SK-N-SH (cell line): ENCODE data around the gene ANKRD11.

Source experiments
- EP300 ChIP-seq, 2 experiments: IDR thresholded peaks; 2 replicates each; pipeline versions ENCODE4 v1.4.0 to v1.6.1; 2012; ENCODE audit warnings: borderline replicate concordance in 1 of 2, low read depth in 1 of 2, low read length in 1 of 2
- EZH2phosphoT487 ChIP-seq: fragments of 200-600 bp; sonication (generic); IDR thresholded peaks from 2 replicates; pipeline ENCODE4 v1.6.1; 2017; ENCODE audit warnings: low read depth, mixed run types, mild to moderate bottlenecking, antibody characterized with exemption, moderate library complexity, borderline replicate concordance
- FOSL2 ChIP-seq: IDR thresholded peaks from 2 replicates; pipeline ENCODE4 v1.4.0; 2012; ENCODE audit warnings: low read depth, mild to moderate bottlenecking, moderate library complexity, borderline replicate concordance
- FOXJ3 ChIP-seq: sonication (generic); formaldehyde crosslinking; IDR thresholded peaks from 2 replicates; pipeline ENCODE4 v1.5.1; 2020; ENCODE audit warnings: mild to moderate bottlenecking, missing genetic modification reagents
- JUND ChIP-seq: IDR thresholded peaks from 2 replicates; pipeline ENCODE4 v1.4.0; 2012
- NRF1 ChIP-seq: IDR thresholded peaks from 2 replicates; pipeline ENCODE4 v1.6.1; 2012; ENCODE audit warnings: low read depth, mild to moderate bottlenecking, low read length
- POLR2AphosphoS5 ChIP-seq: IDR thresholded peaks from 2 replicates; pipeline ENCODE4 v1.6.1; 2012; ENCODE audit warnings: low read depth, low read length
- RFX5 ChIP-seq: IDR thresholded peaks from 2 replicates; pipeline ENCODE4 v1.6.1; 2012; ENCODE audit warnings: mild to moderate bottlenecking, improper control_type of control experiment, low read length
- SIN3A ChIP-seq: IDR thresholded peaks from 2 replicates; pipeline ENCODE4 v1.6.1; 2012; ENCODE audit warnings: low read depth, mild to moderate bottlenecking, low read length, moderate library complexity, borderline replicate concordance
- TF ChIP-seq, protein P1 (sequence below): fragments of 200-600 bp; sonication (generic); IDR thresholded peaks from 2 replicates; pipeline ENCODE4 v1.6.1; 2017; ENCODE audit warnings: antibody characterized with exemption, mild to moderate bottlenecking, moderate library complexity
- TF ChIP-seq, protein P2 (sequence below): fragments of 150-350 bp; IDR thresholded peaks from 2 replicates; pipeline ENCODE4 v1.6.1; 2017; ENCODE audit warnings: antibody characterized with exemption, low read length, low read depth, borderline replicate concordance
- TF ChIP-seq, protein P3 (sequence below): IDR thresholded peaks from 2 replicates; pipeline ENCODE4; 2012

DNA sequence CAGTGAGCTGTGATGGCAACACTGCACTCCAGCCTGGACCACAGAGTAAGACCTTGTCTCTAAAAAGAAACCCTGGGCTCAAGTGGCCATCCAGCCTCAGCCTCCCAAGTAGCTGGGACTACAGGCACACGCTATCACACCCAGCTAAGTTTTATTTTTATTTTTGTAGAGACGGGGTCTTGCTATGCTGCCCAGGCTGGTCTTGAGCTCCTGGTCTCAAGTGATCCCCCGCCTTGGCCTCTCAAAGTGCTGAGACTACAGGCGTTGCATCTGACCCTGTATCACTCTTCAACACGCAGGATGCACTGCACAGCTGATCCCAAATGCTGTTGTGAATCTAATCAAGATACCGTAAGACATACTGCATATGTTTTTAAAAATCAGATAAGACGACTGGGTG lies 23.0 kb downstream of the ANKRD11 start:
- TF ChIP-seq, protein P1, sequence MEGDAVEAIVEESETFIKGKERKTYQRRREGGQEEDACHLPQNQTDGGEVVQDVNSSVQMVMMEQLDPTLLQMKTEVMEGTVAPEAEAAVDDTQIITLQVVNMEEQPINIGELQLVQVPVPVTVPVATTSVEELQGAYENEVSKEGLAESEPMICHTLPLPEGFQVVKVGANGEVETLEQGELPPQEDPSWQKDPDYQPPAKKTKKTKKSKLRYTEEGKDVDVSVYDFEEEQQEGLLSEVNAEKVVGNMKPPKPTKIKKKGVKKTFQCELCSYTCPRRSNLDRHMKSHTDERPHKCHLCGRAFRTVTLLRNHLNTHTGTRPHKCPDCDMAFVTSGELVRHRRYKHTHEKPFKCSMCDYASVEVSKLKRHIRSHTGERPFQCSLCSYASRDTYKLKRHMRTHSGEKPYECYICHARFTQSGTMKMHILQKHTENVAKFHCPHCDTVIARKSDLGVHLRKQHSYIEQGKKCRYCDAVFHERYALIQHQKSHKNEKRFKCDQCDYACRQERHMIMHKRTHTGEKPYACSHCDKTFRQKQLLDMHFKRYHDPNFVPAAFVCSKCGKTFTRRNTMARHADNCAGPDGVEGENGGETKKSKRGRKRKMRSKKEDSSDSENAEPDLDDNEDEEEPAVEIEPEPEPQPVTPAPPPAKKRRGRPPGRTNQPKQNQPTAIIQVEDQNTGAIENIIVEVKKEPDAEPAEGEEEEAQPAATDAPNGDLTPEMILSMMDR: no peak
- TF ChIP-seq RFX5 (no peak), NRF1 (no peak), FOXJ3 (CRISPR knock-in tag) (no peak), POLR2AphosphoS5 (no peak), EZH2phosphoT487 (no peak), JUND (no peak), SIN3A (no peak), FOSL2 (no peak), EP300 (IDR thresholded peaks at IDR 0.05; ENCODE audit: borderline replicate concordance in 1 of 2, low read depth in 1 of 2, low read length in 1 of 2) (no peak)
- TF ChIP-seq, protein P2, sequence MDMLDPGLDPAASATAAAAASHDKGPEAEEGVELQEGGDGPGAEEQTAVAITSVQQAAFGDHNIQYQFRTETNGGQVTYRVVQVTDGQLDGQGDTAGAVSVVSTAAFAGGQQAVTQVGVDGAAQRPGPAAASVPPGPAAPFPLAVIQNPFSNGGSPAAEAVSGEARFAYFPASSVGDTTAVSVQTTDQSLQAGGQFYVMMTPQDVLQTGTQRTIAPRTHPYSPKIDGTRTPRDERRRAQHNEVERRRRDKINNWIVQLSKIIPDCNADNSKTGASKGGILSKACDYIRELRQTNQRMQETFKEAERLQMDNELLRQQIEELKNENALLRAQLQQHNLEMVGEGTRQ: no peak
- TF ChIP-seq, protein P3, sequence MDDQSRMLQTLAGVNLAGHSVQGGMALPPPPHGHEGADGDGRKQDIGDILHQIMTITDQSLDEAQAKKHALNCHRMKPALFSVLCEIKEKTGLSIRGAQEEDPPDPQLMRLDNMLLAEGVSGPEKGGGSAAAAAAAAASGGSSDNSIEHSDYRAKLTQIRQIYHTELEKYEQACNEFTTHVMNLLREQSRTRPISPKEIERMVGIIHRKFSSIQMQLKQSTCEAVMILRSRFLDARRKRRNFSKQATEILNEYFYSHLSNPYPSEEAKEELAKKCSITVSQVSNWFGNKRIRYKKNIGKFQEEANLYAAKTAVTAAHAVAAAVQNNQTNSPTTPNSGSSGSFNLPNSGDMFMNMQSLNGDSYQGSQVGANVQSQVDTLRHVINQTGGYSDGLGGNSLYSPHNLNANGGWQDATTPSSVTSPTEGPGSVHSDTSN: no peak
